ENCODE results near the gene DIPK1B. TPM values are rescaled to one million over a fixed set of nuclear protein-coding genes. Genes with fewer than 3 reads are reported as not detected.
"Not testable (repeated sequence)": the region's sequence is repeated elsewhere in the genome, so short reads cannot be mapped to it uniquely, and the experiment has no call there.

Gene DIPK1B
- total RNA-seq, 1 donor from 2014 or later, result 46.3 TPM

DNA sequence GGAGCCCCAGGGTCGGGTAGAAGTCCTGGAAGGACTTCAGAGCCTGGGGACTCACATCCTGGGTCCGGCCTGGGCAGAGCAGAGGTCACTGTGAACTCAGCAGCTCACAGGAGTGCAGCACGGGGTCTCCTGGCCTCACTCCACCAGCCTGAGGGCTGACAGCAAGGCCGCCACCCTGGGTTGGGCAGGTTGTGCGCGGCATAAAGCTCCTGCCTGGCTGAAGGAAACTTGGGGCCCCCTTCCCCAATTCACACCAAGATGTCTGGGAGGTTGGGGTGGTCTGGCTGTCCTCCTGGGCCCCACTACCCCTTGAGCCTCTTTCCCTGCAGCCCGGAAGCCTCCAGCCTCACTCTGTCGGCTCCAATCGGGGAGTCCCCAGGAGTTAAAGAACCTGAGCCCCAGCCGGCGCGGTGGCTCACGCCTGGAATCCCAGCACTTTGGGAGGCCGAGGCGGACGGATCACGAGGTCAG is 49.9 kb downstream of the DIPK1B start:
- TF ChIP-seq, protein P1, sequence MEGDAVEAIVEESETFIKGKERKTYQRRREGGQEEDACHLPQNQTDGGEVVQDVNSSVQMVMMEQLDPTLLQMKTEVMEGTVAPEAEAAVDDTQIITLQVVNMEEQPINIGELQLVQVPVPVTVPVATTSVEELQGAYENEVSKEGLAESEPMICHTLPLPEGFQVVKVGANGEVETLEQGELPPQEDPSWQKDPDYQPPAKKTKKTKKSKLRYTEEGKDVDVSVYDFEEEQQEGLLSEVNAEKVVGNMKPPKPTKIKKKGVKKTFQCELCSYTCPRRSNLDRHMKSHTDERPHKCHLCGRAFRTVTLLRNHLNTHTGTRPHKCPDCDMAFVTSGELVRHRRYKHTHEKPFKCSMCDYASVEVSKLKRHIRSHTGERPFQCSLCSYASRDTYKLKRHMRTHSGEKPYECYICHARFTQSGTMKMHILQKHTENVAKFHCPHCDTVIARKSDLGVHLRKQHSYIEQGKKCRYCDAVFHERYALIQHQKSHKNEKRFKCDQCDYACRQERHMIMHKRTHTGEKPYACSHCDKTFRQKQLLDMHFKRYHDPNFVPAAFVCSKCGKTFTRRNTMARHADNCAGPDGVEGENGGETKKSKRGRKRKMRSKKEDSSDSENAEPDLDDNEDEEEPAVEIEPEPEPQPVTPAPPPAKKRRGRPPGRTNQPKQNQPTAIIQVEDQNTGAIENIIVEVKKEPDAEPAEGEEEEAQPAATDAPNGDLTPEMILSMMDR (conservative IDR thresholded peaks at IDR 0.05), result no peak
- Mint-ChIP-seq H3K27me3 (ENCODE audit: low read depth) (peaks cover 8% of the 10 kb centered on the region), H3K4me3 (no peak overlapping the region), H3K9me3 (no peaks in the 10 kb centered on the region), H3K36me3 (ENCODE audit: low read depth) (no peaks in the 10 kb centered on the region), H3K4me1 (peaks cover 5% of the 10 kb centered on the region), H3K27ac (ENCODE audit: unreplicated experiment) (no peak overlapping the region)
- DNase-seq (ENCODE audit: low read depth, low spot score), result no peak

DNA sequence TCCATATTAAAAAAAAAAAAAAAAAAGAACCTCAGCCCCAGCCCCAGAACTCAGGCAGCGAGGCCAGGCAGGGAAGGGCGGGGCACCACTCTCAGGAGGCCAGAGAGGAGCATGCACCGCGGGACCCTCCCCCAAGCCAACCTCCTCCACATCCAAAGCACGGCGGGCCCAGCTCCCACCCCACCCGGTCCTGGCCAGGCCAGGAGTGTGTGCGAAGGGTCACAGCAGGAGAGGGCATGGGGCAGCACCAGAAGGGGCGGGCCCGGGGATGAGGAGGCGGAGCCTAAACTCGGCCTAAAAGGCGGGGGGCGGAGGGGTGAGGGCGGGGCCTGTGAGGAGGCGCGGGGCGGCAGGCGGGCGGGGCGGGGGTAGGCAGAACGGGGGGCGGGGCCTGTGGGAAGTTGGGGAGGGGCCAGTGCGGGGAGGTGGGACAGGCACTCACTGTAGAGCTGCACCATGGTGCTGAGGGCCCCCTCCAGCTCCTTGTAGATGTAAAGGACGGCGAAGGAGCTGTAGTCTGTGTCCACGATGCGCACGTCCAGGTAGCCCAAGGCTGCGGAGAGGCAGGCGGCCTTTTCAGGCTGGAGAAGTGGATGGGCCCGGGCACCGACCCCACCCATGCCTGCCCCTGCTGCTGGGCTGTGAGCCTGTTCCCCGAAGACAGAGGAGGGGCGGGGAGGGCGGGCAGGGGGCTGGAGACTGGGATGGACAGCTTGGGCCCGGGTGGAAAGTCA is 50.7 kb downstream of the DIPK1B start:
- Mint-ChIP-seq H3K27me3 (ENCODE audit: low read depth) (peaks cover 14% of the 10 kb centered on the region), H3K27ac (ENCODE audit: unreplicated experiment) (no peak overlapping the region), H3K36me3 (ENCODE audit: low read depth) (no peaks in the 10 kb centered on the region), H3K9me3 (no peaks in the 10 kb centered on the region), H3K4me1 (peaks cover 5% of the 10 kb centered on the region), H3K4me3 (no peak overlapping the region)
- TF ChIP-seq, protein P1 (conservative IDR thresholded peaks at IDR 0.05), result no peak
- peak; percentile 54 for DNase-seq (ENCODE audit: low read depth, low spot score)

DNA sequence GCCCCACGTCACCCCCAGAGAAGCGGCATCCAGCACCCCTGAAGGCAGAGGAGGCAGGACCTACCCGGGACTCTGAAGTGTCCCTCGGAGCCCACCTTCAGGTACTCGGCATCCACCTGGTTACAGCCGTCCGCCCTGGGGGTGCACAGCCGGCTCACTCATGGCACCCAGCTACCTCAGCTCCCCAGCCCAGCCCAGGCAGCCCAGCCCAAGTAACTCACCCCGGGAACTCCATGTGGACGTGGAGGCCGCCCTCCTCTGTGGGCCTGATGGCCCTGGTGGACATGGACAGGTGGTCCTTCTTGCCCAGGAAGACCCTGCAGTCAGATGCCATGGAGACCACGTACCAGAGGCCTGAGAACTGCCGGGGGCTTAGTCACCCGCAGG is 51.3 kb downstream of the DIPK1B start:
- Mint-ChIP-seq H3K9me3 (no peaks in the 10 kb centered on the region), H3K36me3 (ENCODE audit: low read depth) (no peaks in the 10 kb centered on the region), H3K27me3 (ENCODE audit: low read depth) (peaks cover 17% of the 10 kb centered on the region), H3K4me3 (no peak overlapping the region), H3K27ac (ENCODE audit: unreplicated experiment) (no peak overlapping the region), H3K4me1 (peaks cover 5% of the 10 kb centered on the region)
- DNase-seq (ENCODE audit: low read depth, low spot score), result no peak
- TF ChIP-seq, protein P1 (conservative IDR thresholded peaks at IDR 0.05), result no peak

DNA sequence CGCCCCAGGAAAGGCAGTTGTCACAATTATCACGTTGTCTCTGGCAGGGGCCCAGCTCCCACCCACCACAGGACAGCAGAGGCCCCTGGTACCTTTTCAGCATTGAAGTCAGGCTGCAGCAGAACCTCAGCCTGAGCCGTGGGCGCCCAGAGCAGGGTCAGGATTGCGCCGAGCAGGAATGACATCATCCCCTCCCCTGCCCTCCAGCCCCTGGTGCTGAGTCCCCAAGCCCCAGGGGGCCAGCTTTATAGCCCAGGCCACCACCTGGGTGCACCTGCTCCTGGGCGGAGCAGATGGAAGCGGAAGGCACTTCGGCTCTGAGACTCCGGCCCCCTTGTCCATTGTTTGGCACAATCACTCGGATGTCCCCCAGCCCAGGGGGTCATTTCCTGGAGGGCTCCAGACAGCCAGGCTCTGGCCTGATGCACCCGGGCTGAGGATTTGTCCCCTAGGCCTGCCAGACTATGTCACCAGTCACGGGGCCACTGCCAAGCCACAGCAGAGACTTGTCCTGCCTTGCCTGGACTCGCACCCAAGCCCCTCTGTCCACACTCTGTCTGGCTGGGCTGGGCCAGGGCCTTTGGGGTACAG is 52.0 kb downstream of the DIPK1B start, which contains the start of gene LCN15:
TSS of gene LCN15 (minus strand) at position 218 of the 591 bp plus-strand sequence. CDS start at position 188, 30 bp downstream.
- no peak within 1 kb of the TSS for H3K4me3 Mint-ChIP-seq
- H3K4me1 Mint-ChIP-seq, result peaks cover 5% of the 10 kb centered on the region
- no peaks in the 10 kb centered on the region for H3K9me3 Mint-ChIP-seq
- H3K27me3 Mint-ChIP-seq (ENCODE audit: low read depth), result peaks cover 20% of the 10 kb centered on the region
- no peak within 1 kb of the TSS for H3K27ac Mint-ChIP-seq (ENCODE audit: unreplicated experiment)
- TF ChIP-seq, protein P1 (conservative IDR thresholded peaks at IDR 0.05), result no peak
- no peak for DNase-seq (ENCODE audit: low read depth, low spot score)
- no peaks in the 10 kb centered on the region for H3K36me3 Mint-ChIP-seq (ENCODE audit: low read depth)

DNA sequence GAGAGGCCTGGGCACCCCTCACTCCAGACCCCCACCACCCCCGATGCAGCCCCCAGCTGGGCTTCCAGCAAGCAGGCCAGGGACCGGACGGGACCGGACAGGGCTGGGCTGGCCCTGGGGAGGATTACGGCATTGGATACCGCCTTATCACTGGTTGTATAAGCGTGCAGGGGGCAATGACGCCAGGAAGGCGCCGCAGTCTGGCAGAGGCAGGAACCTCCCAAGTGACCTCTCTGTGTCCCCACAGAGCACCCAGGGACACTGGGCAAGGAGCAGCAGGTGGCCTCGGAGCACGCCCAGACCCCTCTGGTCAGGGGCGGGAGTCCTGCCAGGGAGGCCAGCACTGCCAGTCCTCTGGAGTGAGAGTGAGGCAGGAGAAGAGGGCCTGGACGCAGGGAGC is 52.7 kb downstream of the DIPK1B start:
- H3K4me1 Mint-ChIP-seq, result peaks cover 9% of the 10 kb centered on the region
- peaks cover 22% of the 10 kb centered on the region for H3K27me3 Mint-ChIP-seq (ENCODE audit: low read depth)
- H3K36me3 Mint-ChIP-seq (ENCODE audit: low read depth), result no peaks in the 10 kb centered on the region
- TF ChIP-seq, protein P1 (conservative IDR thresholded peaks at IDR 0.05), result no peak
- H3K27ac Mint-ChIP-seq (ENCODE audit: unreplicated experiment), result no peak overlapping the region
- no peak for DNase-seq (ENCODE audit: low read depth, low spot score)
- no peak overlapping the region for H3K4me3 Mint-ChIP-seq
- no peaks in the 10 kb centered on the region for H3K9me3 Mint-ChIP-seq

DNA sequence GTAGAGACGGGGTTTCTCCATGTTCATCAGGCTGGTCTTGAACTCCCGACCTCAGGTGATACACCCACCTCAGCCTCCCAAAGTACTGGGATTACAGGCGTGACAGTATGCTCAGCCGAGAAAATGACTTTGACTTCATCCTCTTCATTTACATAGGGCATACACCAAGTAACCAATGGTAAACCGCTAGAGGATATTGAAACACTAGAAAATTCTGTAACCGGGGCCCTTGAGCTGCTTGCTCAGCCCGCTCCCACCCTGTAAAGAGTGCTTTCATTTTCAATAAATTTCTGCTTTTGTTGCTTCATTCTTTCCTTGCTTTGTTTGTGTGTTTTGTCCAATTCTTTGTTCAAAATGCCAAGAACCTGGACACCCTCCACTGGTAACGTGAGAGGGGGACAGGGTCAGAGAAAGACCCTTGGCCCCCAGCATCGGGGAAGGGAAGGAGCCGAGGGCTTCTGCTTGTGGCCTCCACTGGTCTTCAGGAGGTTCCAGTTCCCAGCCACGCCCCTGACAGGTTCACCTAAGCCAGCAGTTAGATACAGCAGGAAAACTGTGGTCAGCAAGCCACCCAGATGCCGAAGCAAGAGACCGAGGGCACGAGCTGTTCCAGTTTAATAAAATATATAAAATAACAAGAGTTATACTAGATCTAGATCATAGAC is 53.5 kb downstream of the DIPK1B start:
- peaks cover 22% of the 10 kb centered on the region for H3K27me3 Mint-ChIP-seq (ENCODE audit: low read depth)
- H3K36me3 Mint-ChIP-seq (ENCODE audit: low read depth); H3K9me3 Mint-ChIP-seq; H3K27ac Mint-ChIP-seq (ENCODE audit: unreplicated experiment); H3K4me1 Mint-ChIP-seq; H3K4me3 Mint-ChIP-seq; DNase-seq (ENCODE audit: low read depth, low spot score): not testable (repeated sequence)

Measured in neural crest cell (in vitro differentiated cells).